ENCODE measurements around the gene PRKAG3.

The PRKAG3 gene

GRCh38 chr2:218831378-218831990, at the start of gene PRKAG3:
Gene PRKAG3, minus strand, starts transcription at chr2:218831803.
- no peak for DNase-seq

- no peak for DNase-seq
Observed at GRCh38 chr2:218880859-218881594, 49.4 kb upstream of the PRKAG3 start.

- peak; percentile 82 for DNase-seq
Observed at GRCh38 chr2:218880102-218880858, 48.7 kb upstream of the PRKAG3 start, which contains the start of gene WNT10A. Gene WNT10A, plus strand, starts transcription at chr2:218880852. Its CDS starts 144 bp downstream, at chr2:218880996.

- no peak for DNase-seq
Observed at GRCh38 chr2:218879776-218880101, 48.1 kb upstream of the PRKAG3 start.

GRCh38 chr2:218878926-218879761, 47.5 kb upstream of the PRKAG3 start:
- DNase-seq: no peak

- no peak for DNase-seq
Observed at GRCh38 chr2:218878486-218878885, 46.9 kb upstream of the PRKAG3 start.

GRCh38 chr2:218877891-218878290, 46.3 kb upstream of the PRKAG3 start:
- DNase-seq: no peak

GRCh38 chr2:218877331-218877730, 45.7 kb upstream of the PRKAG3 start:
- DNase-seq: no peak

GRCh38 chr2:218876562-218877219, 45.1 kb upstream of the PRKAG3 start:
- DNase-seq: peak; percentile 84

GRCh38 chr2:218875692-218876246, 44.2 kb upstream of the PRKAG3 start:
- no peak for DNase-seq

GRCh38 chr2:218873359-218874194, 42.0 kb upstream of the PRKAG3 start:
- DNase-seq: no peak

- no peak for DNase-seq
Observed at GRCh38 chr2:218872645-218873358, 41.2 kb upstream of the PRKAG3 start.

GRCh38 chr2:218871345-218872302, 40.0 kb upstream of the PRKAG3 start:
- DNase-seq: no peak

- no peak for DNase-seq
Observed at GRCh38 chr2:218870984-218871344, 39.4 kb upstream of the PRKAG3 start.

GRCh38 chr2:218869064-218869463, 37.5 kb upstream of the PRKAG3 start:
- DNase-seq: no peak

GRCh38 chr2:218867900-218868299, 36.3 kb upstream of the PRKAG3 start:
- no peak for DNase-seq

- no peak for DNase-seq
Observed at GRCh38 chr2:218865999-218866398, 34.4 kb upstream of the PRKAG3 start.

- no peak for DNase-seq
Observed at GRCh38 chr2:218865396-218865795, 33.8 kb upstream of the PRKAG3 start.

- peak; percentile 23 for DNase-seq
Observed at GRCh38 chr2:218863021-218863520, 31.5 kb upstream of the PRKAG3 start.
